DOHH2 (cell line): ENCODE data around the gene GLT1D1.

ENCODE experiments used
- CTCF ChIP-seq: fragments of 200-600 bp; sonication (generic); IDR thresholded peaks from one replicate; pipeline ENCODE4 v1.5.1; 2014; ENCODE audit warnings: antibody characterized with exemption, mild to moderate bottlenecking, low read depth, low read length; ENCODE audit not compliant: poor library complexity, severe bottlenecking
- EZH2phosphoT487 ChIP-seq: fragments of 200-600 bp; sonication (generic); IDR thresholded peaks from 2 replicates; pipeline ENCODE4 v1.6.1; 2017; ENCODE audit warnings: borderline replicate concordance, mild to moderate bottlenecking, antibody characterized with exemption, low read length, moderate library complexity, mixed read lengths

GRCh38 chr12:128973883-128974681 lies 120.8 kb downstream of the GLT1D1 start:
- TF ChIP-seq CTCF (no peak), EZH2phosphoT487 (no peak)
